GM12891 (cell line): Measurements from ENCODE around the gene EPB41.

ENCODE experiments used
- DNase-seq: peaks from one replicate; pipeline ENCODE4 v3.0.0; 2011; ENCODE audit warnings: low spot score; ENCODE audit not compliant: insufficient read length
- FAIRE-seq: peaks from 2 replicates; lab custom pipeline; 2011; peaks lifted over from hg19 to GRCh38; lab: Jason Lieb, UNC
- PAX5 ChIP-seq: IDR thresholded peaks from 2 replicates; pipeline ENCODE4 v1.6.1; 2011; ENCODE audit warnings: low read length, moderate library complexity, mild to moderate bottlenecking; ENCODE audit not compliant: insufficient read depth, severe bottlenecking
- POLR2A ChIP-seq: IDR thresholded peaks from 2 replicates; pipeline ENCODE4 v1.6.1; 2011; ENCODE audit warnings: low read depth, low read length, control low read depth
- POLR2AphosphoS5 ChIP-seq: IDR thresholded peaks from 2 replicates; pipeline ENCODE4 v1.6.1; 2011; ENCODE audit warnings: low read depth, low read length, control low read depth
- POU2F2 ChIP-seq: IDR thresholded peaks from 2 replicates; pipeline ENCODE4 v1.6.1; 2011; ENCODE audit warnings: low read depth, mild to moderate bottlenecking, control low read depth, low read length, moderate library complexity
- SPI1 ChIP-seq: IDR thresholded peaks from 2 replicates; pipeline ENCODE4 v1.6.1; 2011; ENCODE audit warnings: low read depth, low read length, control low read depth
- TAF1 ChIP-seq: IDR thresholded peaks from 2 replicates; pipeline ENCODE4 v1.6.1; 2011; ENCODE audit warnings: low read depth, low read length, control low read depth

Gene EPB41

DNA sequence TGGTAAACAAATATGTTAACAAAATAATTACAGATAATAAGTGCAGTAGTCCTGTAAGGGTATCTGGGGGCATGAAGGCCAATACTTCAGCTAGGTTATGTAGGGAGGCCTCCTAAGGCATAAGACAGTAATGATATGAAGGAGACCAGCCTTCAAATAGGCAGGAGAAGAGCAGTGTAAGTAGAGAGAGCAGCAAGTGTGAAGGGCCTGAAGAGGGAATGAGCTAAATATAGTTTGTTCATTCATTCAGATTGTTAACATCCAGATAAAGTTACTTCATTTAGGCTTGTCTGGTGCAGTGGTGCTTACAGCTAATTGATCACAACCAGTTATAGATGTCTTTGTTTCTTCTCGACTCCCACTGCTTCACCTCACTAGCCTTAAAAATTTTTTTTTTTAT, 71.1 kb downstream of the EPB41 start:
- FAIRE-seq (no peak), DNase-seq (no peak)
- no peak for TF ChIP-seq POU2F2
- TF ChIP-seq TAF1 = no peak
- no peak for TF ChIP-seq POLR2A
- no peak for TF ChIP-seq PAX5
- TF ChIP-seq POLR2AphosphoS5 = no peak
- no peak for TF ChIP-seq SPI1

DNA sequence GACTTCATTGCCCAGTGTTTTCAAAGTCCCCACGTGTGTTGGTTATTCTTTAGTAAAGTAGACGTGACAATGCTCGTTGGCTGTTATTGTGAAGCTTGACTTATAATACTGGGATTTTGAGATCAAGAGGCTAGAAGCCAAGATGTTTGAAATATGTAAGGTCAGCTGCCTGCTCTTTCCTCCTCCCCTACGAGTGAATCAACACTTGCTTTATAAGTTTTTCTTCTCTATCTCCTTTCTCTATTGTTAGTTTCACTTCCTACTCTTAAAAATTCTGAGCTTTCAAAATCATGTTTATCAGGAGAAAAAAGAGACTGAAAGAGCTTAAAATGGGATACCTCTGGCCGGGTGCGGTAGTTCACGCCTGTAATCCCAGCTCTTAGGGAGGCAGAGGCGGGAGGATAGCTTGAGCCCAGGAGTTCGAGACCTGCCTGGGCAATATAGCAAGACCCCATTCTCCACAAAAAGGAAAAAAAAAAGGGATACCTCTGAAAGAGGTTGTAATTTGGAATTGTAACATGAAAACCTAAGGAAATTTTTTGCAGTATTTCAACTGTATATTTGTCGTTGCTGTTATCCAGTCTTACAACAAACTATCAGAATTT, 72.0 kb downstream of the EPB41 start:
- no peak for DNase-seq
- no peak for FAIRE-seq
- no peak for TF ChIP-seq POU2F2
- TF ChIP-seq POLR2AphosphoS5 = no peak
- peak; percentile 79 for TF ChIP-seq SPI1
- no peak for TF ChIP-seq PAX5

DNA sequence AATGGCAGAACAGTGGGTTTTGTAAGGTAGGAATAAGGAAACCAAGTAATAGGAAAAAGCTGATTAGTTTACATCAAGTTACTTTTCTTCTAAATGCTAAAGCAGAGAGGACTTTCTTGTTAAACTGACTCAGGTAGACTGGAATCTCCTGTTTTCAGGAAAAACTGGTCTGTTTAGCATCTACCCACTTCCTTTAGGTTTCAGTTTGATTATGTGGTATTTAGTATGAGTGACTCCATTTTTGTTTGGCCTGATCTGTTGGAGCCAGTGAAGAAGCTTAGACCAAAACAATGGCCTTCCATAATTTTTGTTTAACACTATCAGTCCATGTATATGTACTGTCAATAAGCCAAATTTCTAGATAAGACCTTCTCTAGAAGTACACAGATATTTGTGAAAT, 88.4 kb downstream of the EPB41 start:
- TF ChIP-seq POLR2AphosphoS5 (no peak), PAX5 (no peak), SPI1 (no peak), TAF1 (no peak), POU2F2 (no peak), POLR2A (no peak)
- no peak for DNase-seq
- FAIRE-seq = no peak

DNA sequence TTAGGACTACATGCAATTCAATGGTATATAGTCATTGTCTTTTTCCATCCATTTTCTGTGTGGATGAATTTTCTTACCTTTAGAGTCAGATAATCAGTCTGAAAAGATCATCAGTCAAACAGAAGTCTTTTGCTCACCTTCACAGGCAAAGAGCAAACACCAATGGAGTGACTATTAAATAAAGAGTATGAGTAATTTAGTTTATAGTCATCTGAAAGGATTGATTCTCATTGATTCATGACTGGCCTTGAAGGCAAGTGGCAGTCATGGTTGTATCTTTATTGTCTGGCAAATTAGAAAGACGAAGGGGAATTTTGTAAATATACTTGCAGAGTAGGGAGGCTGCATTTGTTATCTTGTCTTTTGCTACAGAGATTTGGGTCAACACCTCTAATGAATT, 89.9 kb downstream of the EPB41 start:
- no peak for DNase-seq
- FAIRE-seq = no peak
- TF ChIP-seq POU2F2 (no peak), TAF1 (no peak), SPI1 (no peak), PAX5 (no peak)

DNA sequence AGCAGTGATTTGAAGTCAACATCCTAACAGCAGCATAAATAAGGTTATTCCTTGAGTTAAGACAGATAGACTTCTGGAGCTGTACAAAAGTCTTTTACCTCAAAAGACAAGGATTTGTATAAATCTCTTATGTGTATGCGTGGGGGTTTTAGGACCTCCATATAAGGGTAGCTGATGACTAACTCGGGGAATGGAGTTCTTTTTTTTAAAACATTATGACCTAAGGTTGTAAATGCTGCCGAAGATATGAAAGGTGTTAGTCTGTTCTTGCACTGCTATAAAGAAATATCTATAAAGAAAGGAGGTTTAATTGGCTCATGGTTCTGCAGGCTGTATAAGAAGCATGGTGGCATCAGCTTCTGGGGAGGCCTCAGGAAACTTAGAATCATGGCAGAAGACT, 90.4 kb downstream of the EPB41 start:
- TF ChIP-seq TAF1 (no peak), POU2F2 (no peak), POLR2A (no peak), PAX5 (no peak), SPI1 (no peak), POLR2AphosphoS5 (no peak)
- FAIRE-seq = no peak
- no peak for DNase-seq

DNA sequence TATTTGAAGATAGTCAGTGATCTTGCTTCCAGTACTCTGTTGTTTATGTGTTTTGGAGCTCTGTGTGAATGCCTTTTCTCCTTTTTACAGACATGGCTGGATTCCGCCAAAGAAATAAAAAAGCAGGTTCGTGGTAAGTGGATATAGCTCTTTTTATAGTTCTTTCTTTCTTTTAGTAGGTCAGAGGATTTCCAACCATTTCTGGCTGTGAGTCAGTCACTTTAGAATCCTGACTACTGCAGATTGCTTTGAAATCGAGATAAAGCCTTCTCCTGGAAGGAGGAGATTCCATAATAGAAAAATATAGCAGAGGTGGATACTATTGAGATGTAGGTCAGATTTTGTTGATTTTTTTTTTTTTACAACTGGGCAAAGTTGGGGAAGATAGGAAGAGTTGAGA, 97.4 kb downstream of the EPB41 start:
- TF ChIP-seq PAX5 = no peak
- FAIRE-seq (no peak), DNase-seq (no peak)

DNA sequence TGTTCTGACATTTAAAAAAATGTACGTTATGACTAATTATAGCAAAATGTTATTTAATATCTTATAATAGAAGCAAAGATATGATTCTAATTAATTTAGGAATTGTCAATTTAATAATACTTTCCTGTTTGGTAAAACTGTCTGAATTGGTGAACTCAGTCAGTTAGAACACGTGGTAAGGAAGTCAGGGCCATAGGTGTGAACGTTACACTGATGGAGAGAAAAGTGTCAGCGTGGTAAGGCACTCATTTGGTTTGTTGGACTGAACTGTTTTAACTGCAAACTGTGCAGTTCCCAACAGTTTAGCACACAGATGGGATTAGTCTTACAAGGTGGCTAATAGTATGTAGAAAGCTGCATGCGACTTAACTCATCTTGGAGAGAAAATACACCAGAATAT, 102.9 kb downstream of the EPB41 start:
- DNase-seq = no peak
- no peak for FAIRE-seq
- TF ChIP-seq POU2F2 = no peak
- TF ChIP-seq SPI1 = no peak
- TF ChIP-seq POLR2AphosphoS5 = no peak

DNA sequence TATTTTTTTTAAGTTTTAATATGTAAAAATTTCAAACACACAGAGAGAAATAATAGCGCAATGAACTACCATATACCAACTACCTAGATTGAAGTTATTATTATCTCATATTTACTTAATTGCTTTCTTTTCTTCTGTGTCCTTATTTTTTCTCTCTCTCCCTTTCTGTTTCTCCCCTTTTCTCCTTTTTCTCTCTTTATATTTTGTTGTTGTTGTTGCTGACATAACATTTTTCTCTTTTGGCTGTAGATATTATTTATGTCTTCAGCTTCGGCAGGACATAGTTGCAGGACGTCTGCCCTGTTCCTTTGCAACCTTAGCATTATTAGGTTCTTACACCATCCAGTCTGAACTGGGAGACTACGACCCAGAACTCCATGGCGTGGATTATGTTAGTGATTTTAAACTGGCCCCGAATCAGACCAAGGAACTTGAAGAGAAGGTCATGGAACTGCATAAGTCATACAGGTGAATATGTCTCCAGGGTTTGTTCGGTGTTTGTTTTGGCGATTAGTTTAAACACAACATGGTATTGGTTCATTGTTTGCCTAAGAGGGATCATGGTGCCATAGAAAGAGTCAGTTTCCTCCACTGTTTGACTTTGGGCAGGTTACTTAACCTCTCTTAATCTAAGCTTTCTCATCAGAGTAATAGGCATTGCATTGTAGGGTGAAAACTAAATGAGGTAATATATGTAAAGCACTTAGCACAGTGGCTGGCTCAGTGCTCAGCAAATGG, 103.8 kb downstream of the EPB41 start:
- DNase-seq = no peak
- FAIRE-seq = no peak
- TF ChIP-seq POLR2AphosphoS5 (no peak), PAX5 (no peak), POLR2A (no peak), SPI1 (no peak), POU2F2 (no peak), TAF1 (no peak)

DNA sequence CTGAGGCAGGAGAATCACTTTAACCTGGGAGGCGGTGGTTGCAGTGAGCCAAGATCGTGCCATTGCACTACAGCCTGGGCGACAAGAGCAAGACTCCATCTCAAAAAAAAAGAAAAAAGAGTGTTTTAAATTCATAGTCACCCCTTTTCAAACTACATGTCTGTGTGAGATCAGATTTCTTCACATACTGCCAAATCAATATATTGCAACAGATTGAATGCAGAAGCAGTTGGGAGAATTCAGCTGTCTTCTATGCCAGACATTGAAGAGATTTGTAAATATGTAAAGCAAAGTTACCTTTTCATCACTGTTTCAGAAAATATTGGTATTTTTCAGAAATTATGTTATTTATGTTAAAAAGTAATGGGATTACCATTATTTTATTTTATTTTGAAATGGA, 108.3 kb downstream of the EPB41 start:
- TF ChIP-seq SPI1 (no peak), POLR2AphosphoS5 (no peak), TAF1 (no peak), PAX5 (no peak), POU2F2 (no peak), POLR2A (no peak)
- DNase-seq (no peak), FAIRE-seq (no peak)

DNA sequence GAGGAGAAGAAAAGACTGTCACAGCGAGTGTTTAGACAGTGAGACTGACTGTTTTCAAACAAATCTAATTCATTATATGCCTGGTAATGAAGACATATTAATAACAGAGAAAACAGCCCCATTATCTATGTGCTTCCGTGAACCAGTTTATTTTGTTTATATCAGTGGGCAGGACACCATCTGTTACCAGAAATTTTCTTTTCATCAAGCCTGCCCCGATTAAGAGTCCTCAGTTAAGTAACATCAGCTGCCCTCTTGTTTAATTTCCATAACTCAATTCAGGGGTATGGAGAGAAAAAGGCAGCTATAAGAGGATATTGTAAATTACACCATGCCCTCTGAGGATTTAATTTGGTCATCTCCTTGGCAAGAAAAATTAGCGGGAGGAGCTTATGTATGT, 115.3 kb downstream of the EPB41 start:
- TF ChIP-seq POU2F2 (no peak), PAX5 (no peak), POLR2AphosphoS5 (no peak), POLR2A (no peak), SPI1 (no peak), TAF1 (no peak)
- FAIRE-seq (no peak), DNase-seq (no peak)
